Thyroid gland (tissue), 4 donors: ENCODE measurements around the gene STRIT1.

ENCODE experiments used
- POLR2A ChIP-seq, 2 donors: fragments of 450-650 bp; IDR thresholded peaks; one replicate each; pipeline ENCODE4 v1.6.1; 2017; ENCODE audit warnings: antibody characterized with exemption in 2 of 2, mild to moderate bottlenecking in 2 of 2, moderate library complexity in 1 of 2
- TF ChIP-seq, protein P1 (sequence below), 6 experiments: fragments of 200-600 bp in 3 of 6; fragments of 450-650 bp in 3 of 6; sonication (generic) in 3 of 6; IDR thresholded peaks; one replicate each; pipeline ENCODE4 v1.5.1; 2016 to 2019; ENCODE audit warnings: antibody characterized with exemption in 6 of 6, mild to moderate bottlenecking in 2 of 6, inconsistent platforms in 1 of 6, moderate library complexity in 1 of 6

DNA sequence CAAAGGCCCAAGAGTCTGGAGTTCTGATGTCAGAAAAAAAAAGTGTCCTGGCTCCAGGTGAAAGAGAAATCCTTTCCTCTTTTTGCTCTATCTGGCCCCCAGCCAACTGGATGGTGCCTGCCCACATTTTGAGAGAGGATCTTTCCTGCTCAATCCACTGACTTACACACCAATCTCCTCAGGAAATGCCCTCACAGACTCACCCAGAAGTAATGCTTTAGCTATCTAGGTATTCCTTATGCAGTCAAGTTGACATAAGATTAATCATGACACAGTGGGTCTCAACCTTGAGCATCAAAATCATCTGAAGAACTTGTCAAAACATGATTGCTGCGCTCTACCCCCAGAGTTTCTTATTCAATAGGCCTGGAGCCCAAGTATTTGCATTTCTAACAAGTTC, 31.2 kb downstream of the STRIT1 start:
- TF ChIP-seq, protein P1, sequence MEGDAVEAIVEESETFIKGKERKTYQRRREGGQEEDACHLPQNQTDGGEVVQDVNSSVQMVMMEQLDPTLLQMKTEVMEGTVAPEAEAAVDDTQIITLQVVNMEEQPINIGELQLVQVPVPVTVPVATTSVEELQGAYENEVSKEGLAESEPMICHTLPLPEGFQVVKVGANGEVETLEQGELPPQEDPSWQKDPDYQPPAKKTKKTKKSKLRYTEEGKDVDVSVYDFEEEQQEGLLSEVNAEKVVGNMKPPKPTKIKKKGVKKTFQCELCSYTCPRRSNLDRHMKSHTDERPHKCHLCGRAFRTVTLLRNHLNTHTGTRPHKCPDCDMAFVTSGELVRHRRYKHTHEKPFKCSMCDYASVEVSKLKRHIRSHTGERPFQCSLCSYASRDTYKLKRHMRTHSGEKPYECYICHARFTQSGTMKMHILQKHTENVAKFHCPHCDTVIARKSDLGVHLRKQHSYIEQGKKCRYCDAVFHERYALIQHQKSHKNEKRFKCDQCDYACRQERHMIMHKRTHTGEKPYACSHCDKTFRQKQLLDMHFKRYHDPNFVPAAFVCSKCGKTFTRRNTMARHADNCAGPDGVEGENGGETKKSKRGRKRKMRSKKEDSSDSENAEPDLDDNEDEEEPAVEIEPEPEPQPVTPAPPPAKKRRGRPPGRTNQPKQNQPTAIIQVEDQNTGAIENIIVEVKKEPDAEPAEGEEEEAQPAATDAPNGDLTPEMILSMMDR (IDR thresholded peaks at IDR 0.05): no peak
- no peak for TF ChIP-seq POLR2A (IDR thresholded peaks at IDR 0.05)
